DMS153 treated with DMSO at 0.1 percent for 48 hours (cell line): ENCODE data around the gene SOX13.

Experiments
- DNase-seq: peaks from one replicate; lab custom pipeline; 2025; ENCODE audit not compliant: unreplicated experiment; lab: John Stamatoyannopoulos, UW

The SOX13 gene

GRCh38 chr1:204151552-204152309 lies 78.8 kb downstream of the SOX13 start, which contains the start of gene ETNK2:
Gene ETNK2, minus strand, starts transcription at chr1:204152044. Its CDS starts 192 bp downstream, at chr1:204151852.
- peak; percentile 64 for DNase-seq

GRCh38 chr1:204152310-204153044 lies 79.6 kb downstream of the SOX13 start:
- DNase-seq, result no peak

DNA sequence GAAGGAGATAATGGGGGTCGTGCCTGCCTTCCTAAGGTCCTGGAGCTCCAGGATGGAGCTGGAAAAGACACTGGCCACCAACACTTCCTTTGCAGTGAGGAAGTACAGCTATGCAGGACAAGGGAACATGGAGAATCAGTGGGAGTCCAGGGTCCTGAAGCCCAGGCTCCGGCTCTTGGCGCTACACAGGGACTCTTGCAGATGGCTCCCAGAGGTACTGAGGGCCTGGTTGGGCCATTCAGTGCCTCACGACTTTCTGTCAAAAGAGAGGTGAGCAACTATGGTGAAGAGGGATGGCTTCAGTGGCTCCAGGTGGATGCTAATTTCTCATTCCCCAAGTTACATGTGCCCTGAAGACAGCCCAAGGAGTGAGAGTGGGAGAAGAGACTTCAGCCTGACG lies 80.8 kb downstream of the SOX13 start:
- DNase-seq, result no peak

- DNase-seq, result peak; percentile 43
Measured at GRCh38 chr1:204154568-204155255, 81.8 kb downstream of the SOX13 start.

GRCh38 chr1:204155881-204156280 lies 83.0 kb downstream of the SOX13 start:
- no peak for DNase-seq

DNA sequence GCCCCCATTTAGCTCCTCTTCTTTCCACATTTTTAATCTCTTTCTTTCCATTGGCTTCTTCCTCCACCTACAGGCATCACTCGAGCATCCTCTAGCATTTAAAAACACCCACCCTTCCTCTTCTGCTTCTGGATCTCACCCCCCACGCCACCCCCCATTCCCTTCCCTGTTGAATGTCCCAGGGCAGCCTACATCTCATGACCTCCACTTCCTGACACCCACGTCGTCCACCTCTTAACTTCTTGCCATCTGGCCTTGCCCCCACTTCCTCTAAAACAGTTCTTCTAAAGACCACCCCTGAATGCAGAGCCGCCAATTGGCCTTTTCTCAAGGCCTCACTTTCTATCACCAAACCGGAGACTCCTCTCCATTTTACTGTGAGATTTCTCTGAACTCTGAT lies 85.0 kb downstream of the SOX13 start:
- DNase-seq, result no peak

DNA sequence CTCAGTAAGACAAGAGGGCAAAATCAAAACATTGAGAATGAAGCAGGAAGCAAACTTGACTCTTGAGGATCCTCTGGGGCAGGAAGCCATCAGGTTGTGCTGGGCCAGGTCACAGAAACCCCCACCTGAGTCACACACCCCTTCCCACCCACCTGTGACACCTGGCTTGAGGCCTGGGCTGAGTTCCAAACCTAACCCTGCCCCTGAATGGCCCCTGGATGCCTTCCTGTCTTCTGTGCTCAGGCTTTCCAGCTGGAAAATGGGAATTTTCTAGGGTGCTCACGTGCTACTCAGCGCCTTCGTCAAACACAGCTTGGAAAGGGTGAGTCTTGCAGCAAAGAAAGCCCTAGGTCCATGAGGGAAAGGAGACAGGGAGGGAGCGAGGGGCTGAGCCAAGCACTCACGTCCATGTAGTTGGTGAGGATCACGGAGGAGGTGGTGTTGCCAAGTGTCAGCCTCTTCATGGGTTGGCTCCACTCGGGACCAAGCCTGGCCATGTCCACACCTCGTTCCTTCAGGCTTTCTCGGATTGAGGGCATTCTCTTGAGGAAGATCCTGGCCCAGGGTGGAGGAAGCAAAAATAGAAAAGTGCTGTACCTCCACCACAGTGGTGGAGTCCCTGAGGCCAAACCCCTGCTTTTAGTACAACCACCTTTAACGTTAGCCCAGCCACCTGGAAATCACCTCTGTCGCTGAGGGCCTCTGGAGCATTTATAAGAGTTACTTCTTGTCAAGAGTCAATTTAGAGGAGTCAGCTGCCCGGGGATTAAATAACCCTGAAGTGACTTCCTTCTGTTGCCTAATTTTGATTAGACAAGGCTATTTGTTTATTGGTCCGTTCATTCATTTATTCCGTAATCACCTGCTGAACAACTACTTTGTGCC lies 88.9 kb downstream of the SOX13 start:
- DNase-seq, result no peak

- peak; percentile 93 for DNase-seq
Measured at GRCh38 chr1:204162494-204163074, 89.7 kb downstream of the SOX13 start.

- no peak for DNase-seq
Measured at GRCh38 chr1:204166219-204166618, 93.3 kb downstream of the SOX13 start, which contains the start of gene REN. Gene REN, minus strand, starts transcription at chr1:204166337. Its CDS starts 44 bp downstream, at chr1:204166293.

DNA sequence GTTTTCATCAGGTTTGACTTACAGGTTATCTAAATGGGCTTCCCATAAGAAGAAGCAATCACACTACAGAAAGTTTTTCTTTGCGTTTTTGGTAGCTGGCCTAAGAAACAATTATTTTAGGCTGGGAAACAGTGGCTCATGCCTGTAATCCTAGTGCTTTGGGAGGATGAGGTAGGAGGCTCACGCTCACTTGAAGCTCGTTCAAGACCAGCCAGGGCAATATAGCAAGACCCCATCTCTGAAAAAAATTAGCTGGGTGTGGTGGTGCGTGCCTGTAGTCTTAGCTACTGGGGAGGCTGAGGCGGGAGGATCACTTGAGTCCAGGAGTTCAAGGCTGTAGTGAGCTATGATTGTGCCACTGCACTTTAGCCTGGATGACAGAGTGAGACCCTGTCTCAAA lies 94.8 kb downstream of the SOX13 start:
- DNase-seq, result no peak

- DNase-seq, result no peak
Measured at GRCh38 chr1:204169858-204170257, 96.9 kb downstream of the SOX13 start.

DNA sequence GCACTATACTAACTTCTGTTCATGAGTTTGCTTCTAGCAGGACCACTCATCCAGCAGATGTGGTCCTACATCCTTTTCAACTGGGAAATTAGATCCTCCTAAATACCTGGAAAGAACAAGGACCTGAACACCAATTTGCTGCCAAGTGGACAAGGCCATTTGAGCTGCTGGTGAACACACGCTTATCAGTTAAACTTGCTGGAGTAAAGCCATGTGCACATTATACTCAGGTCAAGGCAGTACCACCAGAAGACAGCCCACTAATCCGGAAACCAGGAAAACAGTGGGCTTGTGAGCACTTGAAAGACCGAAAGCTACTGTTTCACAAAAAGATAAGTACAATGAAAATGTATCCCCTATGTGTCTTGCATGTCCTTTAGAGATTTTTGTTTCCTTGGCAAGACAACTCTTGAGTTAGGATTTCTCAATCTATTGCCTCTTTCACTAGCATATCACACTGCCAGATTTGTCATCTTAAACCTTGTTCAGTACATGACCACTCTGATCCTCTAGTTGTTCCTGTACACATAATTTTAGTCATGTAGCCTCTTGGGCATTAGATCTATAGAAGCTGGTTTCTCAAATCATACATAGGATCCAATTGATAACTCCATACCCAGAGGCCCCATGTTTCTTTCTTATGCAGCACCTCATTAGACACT lies 97.7 kb downstream of the SOX13 start:
- no peak for DNase-seq

- DNase-seq, result no peak
Measured at GRCh38 chr1:204171751-204172178, 98.8 kb downstream of the SOX13 start.

DNA sequence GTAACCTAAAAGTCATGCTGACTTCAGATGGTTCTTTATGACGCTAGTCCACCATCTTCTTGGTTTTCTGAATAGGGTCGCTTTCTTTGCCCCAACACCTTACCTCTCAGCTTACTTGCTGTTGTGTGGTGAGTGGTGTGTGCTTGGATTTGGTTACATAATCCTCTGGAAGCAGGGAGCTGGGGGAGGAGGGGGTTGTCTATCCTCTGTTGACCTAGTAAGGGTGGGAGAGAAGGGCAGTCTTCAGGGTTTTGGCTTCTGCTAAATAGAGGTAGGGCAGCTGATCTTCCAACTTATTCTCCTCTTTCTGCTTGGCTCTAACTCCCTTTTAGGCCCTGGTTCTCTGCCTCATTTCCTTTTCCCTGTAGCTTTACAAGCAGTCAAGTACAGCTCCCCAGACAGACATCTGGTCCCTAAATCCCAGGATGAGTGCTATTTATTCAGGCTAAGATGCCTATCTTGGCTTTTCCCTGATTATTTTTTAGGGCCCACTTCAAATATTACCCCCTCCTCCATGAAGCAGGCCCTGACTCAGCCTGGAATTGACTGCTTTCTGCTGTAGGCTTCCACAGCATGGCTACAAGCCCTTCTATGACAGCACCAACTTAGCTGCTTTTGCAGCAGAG lies 99.6 kb downstream of the SOX13 start:
- DNase-seq, result no peak

DNA sequence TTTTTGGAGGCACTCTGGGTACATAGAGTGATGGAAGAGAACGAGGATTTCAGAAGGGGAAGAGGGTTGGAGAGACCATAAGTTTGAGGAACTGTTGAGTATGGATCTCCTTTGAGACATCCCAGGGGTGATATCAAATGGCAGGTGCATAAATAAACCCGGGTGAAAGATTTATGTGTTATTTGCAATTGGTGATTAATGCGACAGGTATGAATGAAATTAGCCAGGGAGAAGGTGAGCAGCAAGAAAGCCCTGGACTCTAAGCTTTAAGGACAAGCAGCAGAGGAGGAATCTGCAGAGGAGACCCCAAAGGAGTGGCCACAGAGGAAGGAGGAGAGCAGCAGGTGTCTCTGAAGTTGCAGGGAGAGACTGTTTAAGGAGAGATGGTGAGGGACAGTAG lies 102.0 kb downstream of the SOX13 start:
- no peak for DNase-seq

GRCh38 chr1:204176049-204176448 lies 103.1 kb downstream of the SOX13 start:
- no peak for DNase-seq

- DNase-seq, result no peak
Measured at GRCh38 chr1:204177133-204177532, 104.2 kb downstream of the SOX13 start.
